Osteocyte (in vitro differentiated cells): ENCODE results near the gene RTP5. TPM values are rescaled to one million over a fixed set of nuclear protein-coding genes. Genes with fewer than 3 reads are reported as not detected.

Source experiments
- DNase-seq: peaks from one replicate; pipeline ENCODE4 v3.0.0; 2021; ENCODE audit warnings: mixed read lengths; ENCODE audit not compliant: unreplicated experiment; ENCODE audit errors: extremely low spot score
- H3K27ac Mint-ChIP-seq: one replicate; pipeline ENCODE4 v1.8.0; 2021; ENCODE audit warnings: mild to moderate bottlenecking, mixed read lengths; ENCODE audit not compliant: unreplicated experiment
- H3K27me3 Mint-ChIP-seq: one replicate; pipeline ENCODE4 v1.8.0; 2021; ENCODE audit warnings: mixed read lengths; ENCODE audit not compliant: unreplicated experiment
- H3K36me3 Mint-ChIP-seq: one replicate; pipeline ENCODE4 v1.8.0; 2021; ENCODE audit warnings: mixed read lengths; ENCODE audit not compliant: unreplicated experiment
- H3K4me1 Mint-ChIP-seq: one replicate; pipeline ENCODE4 v1.8.0; 2021; ENCODE audit warnings: mixed read lengths; ENCODE audit not compliant: unreplicated experiment
- H3K4me3 Mint-ChIP-seq: one replicate; pipeline ENCODE4 v1.8.0; 2021; ENCODE audit warnings: mild to moderate bottlenecking, moderate library complexity, mixed read lengths; ENCODE audit not compliant: unreplicated experiment
- H3K9me3 Mint-ChIP-seq: one replicate; pipeline ENCODE4 v1.8.0; 2021; ENCODE audit warnings: mixed read lengths; ENCODE audit not compliant: unreplicated experiment
- total RNA-seq: library from RNA; stranded (reverse); gene quantifications from 2 replicates; pipeline ENCODE4 v1.2.1, GENCODE V29; 2021
- TF ChIP-seq, protein P1 (sequence below): fragments of 200-600 bp; sonication (generic); IDR thresholded peaks from 2 replicates; pipeline ENCODE4 v1.5.0; 2021; ENCODE audit warnings: antibody characterized with exemption, mild to moderate bottlenecking, moderate library complexity

RTP5 gene
- total RNA-seq, 1 donor from 2014 or later, result not detected

GRCh38 chr2:241852116-241852980 is 17.2 kb upstream of the RTP5 start:
- H3K27ac Mint-ChIP-seq, result no peak overlapping the region
- no peak overlapping the region for H3K4me3 Mint-ChIP-seq
- TF ChIP-seq, protein P1, sequence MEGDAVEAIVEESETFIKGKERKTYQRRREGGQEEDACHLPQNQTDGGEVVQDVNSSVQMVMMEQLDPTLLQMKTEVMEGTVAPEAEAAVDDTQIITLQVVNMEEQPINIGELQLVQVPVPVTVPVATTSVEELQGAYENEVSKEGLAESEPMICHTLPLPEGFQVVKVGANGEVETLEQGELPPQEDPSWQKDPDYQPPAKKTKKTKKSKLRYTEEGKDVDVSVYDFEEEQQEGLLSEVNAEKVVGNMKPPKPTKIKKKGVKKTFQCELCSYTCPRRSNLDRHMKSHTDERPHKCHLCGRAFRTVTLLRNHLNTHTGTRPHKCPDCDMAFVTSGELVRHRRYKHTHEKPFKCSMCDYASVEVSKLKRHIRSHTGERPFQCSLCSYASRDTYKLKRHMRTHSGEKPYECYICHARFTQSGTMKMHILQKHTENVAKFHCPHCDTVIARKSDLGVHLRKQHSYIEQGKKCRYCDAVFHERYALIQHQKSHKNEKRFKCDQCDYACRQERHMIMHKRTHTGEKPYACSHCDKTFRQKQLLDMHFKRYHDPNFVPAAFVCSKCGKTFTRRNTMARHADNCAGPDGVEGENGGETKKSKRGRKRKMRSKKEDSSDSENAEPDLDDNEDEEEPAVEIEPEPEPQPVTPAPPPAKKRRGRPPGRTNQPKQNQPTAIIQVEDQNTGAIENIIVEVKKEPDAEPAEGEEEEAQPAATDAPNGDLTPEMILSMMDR, result no peak

DNA sequence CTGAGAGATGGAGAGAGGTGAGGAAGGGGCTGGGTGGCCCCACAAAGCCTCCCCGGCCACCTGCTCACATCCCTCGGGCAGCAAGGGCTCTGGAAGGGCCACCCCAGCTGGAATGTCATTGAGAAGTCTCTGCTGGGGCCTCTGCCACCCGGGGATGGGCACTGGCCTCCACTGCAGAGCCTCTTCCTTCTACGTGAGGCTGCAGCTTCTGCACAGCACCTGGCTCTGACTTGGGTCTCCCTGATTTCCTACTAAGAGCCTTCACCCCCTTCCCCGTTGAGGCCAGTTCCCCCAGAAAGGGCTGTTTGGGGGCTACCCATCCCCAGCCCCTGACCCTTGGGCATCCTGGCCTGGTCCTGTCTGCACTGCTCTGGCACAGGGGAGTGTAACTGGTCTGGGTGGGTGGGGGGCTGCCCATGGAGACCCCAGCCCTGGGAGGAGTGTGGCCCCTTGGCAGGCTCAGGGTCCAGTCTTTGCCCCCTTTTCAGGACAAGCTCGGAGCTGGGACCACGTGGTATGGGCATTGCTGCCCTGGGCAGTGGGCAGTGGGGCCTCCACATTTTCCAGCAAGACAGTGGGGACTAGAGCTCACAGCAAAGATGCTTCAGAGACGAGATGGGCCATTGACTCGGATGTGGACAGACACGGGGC is 16.4 kb upstream of the RTP5 start:
- no peak overlapping the region for H3K4me3 Mint-ChIP-seq
- DNase-seq, result no peak
- H3K36me3 Mint-ChIP-seq, result no peaks in the 10 kb centered on the region
- no peaks in the 10 kb centered on the region for H3K9me3 Mint-ChIP-seq
- no peak overlapping the region for H3K27ac Mint-ChIP-seq
- no peaks in the 10 kb centered on the region for H3K4me1 Mint-ChIP-seq
- peaks cover 4% of the 10 kb centered on the region for H3K27me3 Mint-ChIP-seq
- TF ChIP-seq, protein P1, result no peak

More at GRCh38 chr2:241852116-241852980, 17.2 kb upstream of the RTP5 start:
- H3K4me1 Mint-ChIP-seq, result no peaks in the 10 kb centered on the region
- H3K9me3 Mint-ChIP-seq, result no peaks in the 10 kb centered on the region
- peaks cover 4% of the 10 kb centered on the region for H3K27me3 Mint-ChIP-seq
- DNase-seq, result no peak
- H3K36me3 Mint-ChIP-seq, result no peaks in the 10 kb centered on the region

GRCh38 chr2:241853651-241854341 is 15.7 kb upstream of the RTP5 start:
- DNase-seq, result no peak
- TF ChIP-seq, protein P1, result no peak
- Mint-ChIP-seq H3K27ac (no peak overlapping the region), H3K9me3 (no peaks in the 10 kb centered on the region), H3K4me3 (no peak overlapping the region), H3K4me1 (no peaks in the 10 kb centered on the region), H3K36me3 (no peaks in the 10 kb centered on the region), H3K27me3 (peaks cover 1% of the 10 kb centered on the region)

DNA sequence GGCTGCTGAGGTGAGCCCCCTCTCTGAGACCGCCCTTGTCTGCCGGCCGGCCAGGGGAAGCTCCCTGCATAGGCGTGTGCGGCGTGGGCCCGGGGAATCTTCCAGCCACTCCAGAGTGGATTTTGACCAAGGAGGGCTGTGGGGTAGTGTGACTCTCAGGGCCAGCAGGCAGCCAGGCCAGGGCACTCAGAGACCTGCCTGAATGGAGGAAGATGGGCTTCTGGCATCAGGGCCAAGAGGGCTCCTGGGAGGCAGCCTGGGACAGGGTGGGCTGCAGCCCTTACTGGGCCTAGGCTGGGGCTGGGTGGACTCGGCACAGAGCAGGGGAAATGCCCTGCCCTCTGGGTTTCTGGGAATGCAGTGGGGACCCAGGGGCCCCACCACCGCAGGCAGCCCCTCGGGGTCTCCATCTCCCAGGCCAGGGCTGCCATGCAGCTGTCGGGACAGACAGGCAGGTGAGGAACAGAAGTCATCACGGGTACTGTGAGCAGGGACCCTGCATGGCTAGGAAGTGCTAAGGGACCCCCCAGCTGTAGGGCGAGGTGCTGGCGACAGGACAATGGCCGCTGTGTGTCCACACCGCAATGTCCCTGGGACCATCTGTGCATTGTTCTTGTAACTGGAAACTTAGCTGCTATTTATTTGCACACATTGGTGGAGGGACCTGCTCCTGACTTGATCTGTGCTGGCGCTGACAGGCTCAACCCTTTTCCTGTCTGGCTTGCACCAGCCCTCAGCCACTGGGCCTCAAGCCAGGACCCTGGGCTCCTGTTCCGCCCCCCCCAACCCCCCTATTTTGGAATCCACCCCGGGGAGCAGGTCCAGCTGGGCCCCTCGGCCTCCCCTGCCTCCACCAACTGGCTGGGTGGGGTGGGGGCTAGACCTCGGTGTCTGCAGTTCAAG is 14.9 kb upstream of the RTP5 start:
- Mint-ChIP-seq H3K27ac (no peak overlapping the region), H3K4me3 (no peak overlapping the region), H3K27me3 (no peaks in the 10 kb centered on the region), H3K9me3 (no peaks in the 10 kb centered on the region), H3K36me3 (no peaks in the 10 kb centered on the region), H3K4me1 (no peaks in the 10 kb centered on the region)
- no peak for DNase-seq
- TF ChIP-seq, protein P1, result no peak
